SK-N-SH treated with all-trans-retinoic acid at 6 μM for 48 hours (cell line): ENCODE results near the gene B9D1.

ENCODE experiments used
- ATAC-seq: fragments of 200-7000 bp; cut with Tn5 transposase; 3 replicates; pipeline ENCODE4 v1.9.1; 2020; ENCODE audit warnings: mild to moderate bottlenecking, moderate library complexity
- ARNTL ChIP-seq: fragments of 450-650 bp; formaldehyde crosslinking; IDR thresholded peaks from 2 replicates; pipeline ENCODE4 v1.5.0; 2020; ENCODE audit warnings: low read depth, mild to moderate bottlenecking, moderate library complexity, borderline replicate concordance
- BACH2 ChIP-seq: fragments of 250-450 bp; sonication (Bioruptor Pico); IDR thresholded peaks from 2 replicates; pipeline ENCODE4 v1.9.0; 2021; ENCODE audit warnings: mild to moderate bottlenecking, borderline replicate concordance
- CREB5 ChIP-seq: fragments of 250-450 bp; sonication (Bioruptor Pico); IDR thresholded peaks from 2 replicates; pipeline ENCODE4 v1.5.1; 2020; ENCODE audit warnings: low read depth, mild to moderate bottlenecking, moderate library complexity
- CSDC2 ChIP-seq: fragments of 250-450 bp; sonication (Bioruptor Pico); IDR thresholded peaks from 2 replicates; pipeline ENCODE4 v1.5.0; 2020; ENCODE audit warnings: mild to moderate bottlenecking, moderate library complexity
- ESRRG ChIP-seq: fragments of 250-450 bp; sonication (Bioruptor Pico); IDR thresholded peaks from 2 replicates; pipeline ENCODE4 v1.6.1; 2021; ENCODE audit warnings: mild to moderate bottlenecking
- GLIS3 ChIP-seq: fragments of 250-450 bp; sonication (Bioruptor Pico); IDR thresholded peaks from 2 replicates; pipeline ENCODE4 v1.5.0; 2020; ENCODE audit warnings: mild to moderate bottlenecking, moderate library complexity
- ISL1 ChIP-seq: fragments of 250-450 bp; sonication (Bioruptor Pico); IDR thresholded peaks from 2 replicates; pipeline ENCODE4 v2.1.2; 2022; ENCODE audit warnings: mild to moderate bottlenecking, moderate library complexity
- OSR1 ChIP-seq: fragments of 250-450 bp; sonication (Bioruptor Pico); IDR thresholded peaks from 2 replicates; pipeline ENCODE4 v1.8.0; 2022; ENCODE audit warnings: moderate library complexity, mild to moderate bottlenecking, inconsistent platforms
- PATZ1 ChIP-seq: fragments of 250-450 bp; sonication (Bioruptor Pico); IDR thresholded peaks from 2 replicates; pipeline ENCODE4 v1.8.0; 2020; ENCODE audit warnings: mild to moderate bottlenecking, moderate library complexity, borderline replicate concordance
- POU6F1 ChIP-seq: fragments of 250-450 bp; sonication (Bioruptor Pico); IDR thresholded peaks from 2 replicates; pipeline ENCODE4 v1.8.0; 2021; ENCODE audit warnings: low read depth, mild to moderate bottlenecking, moderate library complexity, borderline replicate concordance
- PPARA ChIP-seq: fragments of 250-450 bp; sonication (Bioruptor Pico); IDR thresholded peaks from 2 replicates; pipeline ENCODE4 v1.5.0; 2020; ENCODE audit warnings: mild to moderate bottlenecking, borderline replicate concordance
- RARB ChIP-seq: fragments of 250-450 bp; sonication (Bioruptor Pico); IDR thresholded peaks from 2 replicates; pipeline ENCODE4 v1.8.0; 2021; ENCODE audit warnings: mild to moderate bottlenecking, moderate library complexity
- SNAI2 ChIP-seq: fragments of 250-450 bp; sonication (Bioruptor Pico); IDR thresholded peaks from 2 replicates; pipeline ENCODE4 v1.5.0; 2020; ENCODE audit warnings: mild to moderate bottlenecking, moderate library complexity
- TCF4 ChIP-seq: fragments of 250-450 bp; sonication (Bioruptor Pico); IDR thresholded peaks from 2 replicates; pipeline ENCODE4 v1.8.0; 2021; ENCODE audit warnings: mild to moderate bottlenecking, moderate library complexity, borderline replicate concordance
- TOX ChIP-seq: fragments of 250-450 bp; sonication (Bioruptor Pico); IDR thresholded peaks from 2 replicates; pipeline ENCODE4 v1.8.0; 2021; ENCODE audit warnings: mild to moderate bottlenecking, moderate library complexity, borderline replicate concordance
- TSHZ2 ChIP-seq: fragments of 250-450 bp; sonication (Bioruptor Pico); IDR thresholded peaks from 2 replicates; pipeline ENCODE4 v1.5.0; 2020; ENCODE audit warnings: mild to moderate bottlenecking, moderate library complexity
- ZC3H10 ChIP-seq: fragments of 250-450 bp; sonication (Bioruptor Pico); IDR thresholded peaks from 2 replicates; pipeline ENCODE4 v1.5.1; 2021; ENCODE audit warnings: mild to moderate bottlenecking, moderate library complexity
- ZFP3 ChIP-seq: fragments of 250-450 bp; sonication (Bioruptor Pico); IDR thresholded peaks from 2 replicates; pipeline ENCODE4 v1.5.0; 2020; ENCODE audit warnings: mild to moderate bottlenecking, moderate library complexity
- ZFP30 ChIP-seq: fragments of 450-650 bp; formaldehyde crosslinking; IDR thresholded peaks from 2 replicates; pipeline ENCODE4 v1.5.0; 2022; ENCODE audit warnings: mild to moderate bottlenecking, moderate library complexity
- ZNF565 ChIP-seq: fragments of 450-650 bp; formaldehyde crosslinking; conservative IDR thresholded peaks from 2 replicates; pipeline ENCODE4 v1.5.0; 2020; ENCODE audit warnings: low read depth, mild to moderate bottlenecking, moderate library complexity
- ZNF70 ChIP-seq: fragments of 450-650 bp; formaldehyde crosslinking; IDR thresholded peaks from 2 replicates; pipeline ENCODE4 v1.5.0; 2020; ENCODE audit warnings: mild to moderate bottlenecking, moderate library complexity
- ZNF8 ChIP-seq: fragments of 450-650 bp; formaldehyde crosslinking; IDR thresholded peaks from 2 replicates; pipeline ENCODE4 v1.5.0; 2020; ENCODE audit warnings: mild to moderate bottlenecking, moderate library complexity

The B9D1 gene

GRCh38 chr17:19343671-19344151 lies 18.8 kb downstream of the B9D1 start:
- no peak for ATAC-seq
- no peak for TF ChIP-seq SNAI2
- TF ChIP-seq ZNF8 (CRISPR knock-in tag): no peak
- no peak for TF ChIP-seq OSR1 (CRISPR knock-in tag)
- TF ChIP-seq ZFP3 (CRISPR knock-in tag): no peak
- TF ChIP-seq ISL1 (CRISPR knock-in tag): no peak
- TF ChIP-seq PATZ1 (CRISPR knock-in tag): no peak
- TF ChIP-seq RARB (CRISPR knock-in tag): no peak
- no peak for TF ChIP-seq ZNF565 (CRISPR knock-in tag)

GRCh38 chr17:19343256-19343630 lies 19.3 kb downstream of the B9D1 start:
- TF ChIP-seq TOX (CRISPR knock-in tag) (no peak), RARB (CRISPR knock-in tag) (no peak), PATZ1 (CRISPR knock-in tag) (no peak), ESRRG (CRISPR knock-in tag) (no peak), ZFP30 (no peak), PPARA (no peak), ZNF8 (CRISPR knock-in tag) (no peak), ZFP3 (CRISPR knock-in tag) (no peak), BACH2 (CRISPR knock-in tag) (no peak), ISL1 (CRISPR knock-in tag) (no peak), TSHZ2 (CRISPR knock-in tag) (no peak), POU6F1 (CRISPR knock-in tag) (no peak), ZNF70 (CRISPR knock-in tag) (no peak), TCF4 (CRISPR knock-in tag) (no peak)

GRCh38 chr17:19342611-19343255 lies 19.8 kb downstream of the B9D1 start:
- no peak for ATAC-seq
- TF ChIP-seq TOX (CRISPR knock-in tag) (no peak), ARNTL (CRISPR knock-in tag) (no peak), CSDC2 (CRISPR knock-in tag) (no peak), ZFP3 (CRISPR knock-in tag) (no peak), ESRRG (CRISPR knock-in tag) (no peak), ISL1 (CRISPR knock-in tag) (no peak), ZNF70 (CRISPR knock-in tag) (no peak), ZC3H10 (no peak), OSR1 (CRISPR knock-in tag) (no peak), CREB5 (CRISPR knock-in tag) (no peak), ZNF565 (CRISPR knock-in tag) (no peak), GLIS3 (CRISPR knock-in tag) (no peak), SNAI2 (no peak), POU6F1 (CRISPR knock-in tag) (no peak), TSHZ2 (CRISPR knock-in tag) (no peak), ZFP30 (no peak), RARB (CRISPR knock-in tag) (no peak)

More at GRCh38 chr17:19343256-19343630, 19.3 kb downstream of the B9D1 start:
- ATAC-seq: no peak
